BE2C (cell line): ENCODE measurements around the gene SPINK2. TPM values are rescaled to one million over a fixed set of nuclear protein-coding genes. Genes with fewer than 3 reads are reported as not detected.

Experiments used
- DNase-seq: peaks from one replicate; pipeline ENCODE4 v3.0.0-alpha.2; 2020
- H3K27me3 ChIP-seq: fragments of 250-450 bp; sonication (Bioruptor Pico); 2 replicates; pipeline ENCODE4 v1.5.1; 2020; ENCODE audit warnings: mild to moderate bottlenecking
- H3K36me3 ChIP-seq: fragments of 250-450 bp; sonication (Bioruptor Pico); 2 replicates; pipeline ENCODE4 v1.5.1; 2020; ENCODE audit warnings: mild to moderate bottlenecking
- H3K4me1 ChIP-seq: fragments of 250-450 bp; sonication (Bioruptor Pico); 2 replicates; pipeline ENCODE4 v1.5.1; 2020
- H3K4me3 ChIP-seq: 2 replicates; pipeline ENCODE4 v1.5.1; 2011; ENCODE audit warnings: low read depth, low read length
- H3K9me3 ChIP-seq: fragments of 250-450 bp; sonication (Bioruptor Pico); 2 replicates; pipeline ENCODE4 v1.5.1; 2020
- CTCF ChIP-seq: IDR thresholded peaks from 2 replicates; pipeline ENCODE4 v1.5.1; 2012; ENCODE audit warnings: mild to moderate bottlenecking, low read depth, low read length
- polyA plus RNA-seq: library from polyadenylated mRNA; unstranded; fragments of >200 nt; gene quantifications from one replicate; pipeline ENCODE4 v1.2.1, GENCODE V29; 2012; ENCODE audit warnings: low read depth, missing spikeins; ENCODE audit not compliant: insufficient read length, insufficient read depth

The SPINK2 gene
- not detected for polyA plus RNA-seq

GRCh38 chr4:56821381-56822243 is at the start of gene SPINK2:
TSS of gene SPINK2 (minus strand) at chr4:56821701. CDS start at chr4:56821662, 39 bp downstream.
- Histone ChIP-seq H3K27me3 (peaks cover 16% of the 10 kb centered on the region), H3K9me3 (no peaks in the 10 kb centered on the region), H3K4me3 (peak within 1 kb of the TSS; percentile 24), H3K36me3 (no peaks in the 10 kb centered on the region), H3K4me1 (no peaks in the 10 kb centered on the region)
- DNase-seq: peak; percentile 45
- no peak for TF ChIP-seq CTCF

- no peak overlapping the region for H3K4me3 ChIP-seq
Measured at GRCh38 chr4:56870946-56871345, 49.4 kb upstream of the SPINK2 start.

GRCh38 chr4:56863441-56864139 is 42.1 kb upstream of the SPINK2 start:
- Histone ChIP-seq H3K9me3 (no peaks in the 10 kb centered on the region), H3K4me1 (no peaks in the 10 kb centered on the region), H3K27me3 (no peaks in the 10 kb centered on the region), H3K36me3 (no peaks in the 10 kb centered on the region), H3K4me3 (no peak overlapping the region)
- TF ChIP-seq CTCF: no peak
- no peak for DNase-seq

More at GRCh38 chr4:56870946-56871345, 49.4 kb upstream of the SPINK2 start:
- no peaks in the 10 kb centered on the region for H3K4me1 ChIP-seq
- no peak for TF ChIP-seq CTCF
- no peaks in the 10 kb centered on the region for H3K9me3 ChIP-seq
- no peaks in the 10 kb centered on the region for H3K27me3 ChIP-seq
- no peak for DNase-seq
- H3K36me3 ChIP-seq: no peaks in the 10 kb centered on the region

- no peak for TF ChIP-seq CTCF
- no peaks in the 10 kb centered on the region for H3K36me3 ChIP-seq
- H3K4me1 ChIP-seq: no peaks in the 10 kb centered on the region
Measured at GRCh38 chr4:56861360-56861759, 39.9 kb upstream of the SPINK2 start.

GRCh38 chr4:56860781-56861180 is 39.3 kb upstream of the SPINK2 start:
- H3K36me3 ChIP-seq: no peaks in the 10 kb centered on the region
- TF ChIP-seq CTCF: no peak
- H3K27me3 ChIP-seq: peaks cover 4% of the 10 kb centered on the region; the same call in 1 of the 2 replicates
- H3K9me3 ChIP-seq: no peaks in the 10 kb centered on the region
- H3K4me1 ChIP-seq: no peaks in the 10 kb centered on the region
- DNase-seq: no peak
- no peak overlapping the region for H3K4me3 ChIP-seq

More at GRCh38 chr4:56861360-56861759, 39.9 kb upstream of the SPINK2 start:
- Histone ChIP-seq H3K27me3 (peaks cover 4% of the 10 kb centered on the region; the same call in 1 of the 2 replicates), H3K4me3 (no peak overlapping the region), H3K9me3 (no peaks in the 10 kb centered on the region)
- peak; percentile 22 for DNase-seq
